ENCODE measurements around the gene CPA3. TPM values are rescaled to one million over a fixed set of nuclear protein-coding genes. Genes with fewer than 3 reads are reported as not detected.

Gene CPA3
- total RNA-seq, 1 experiment from 2014 or later, result not detected

- H3K9me2 ChIP-seq (ENCODE audit: insufficient read depth), result no peaks in the 10 kb centered on the region
- H3K9ac ChIP-seq (ENCODE audit: low read length), result no peak overlapping the region
- RAD21 ChIA-PET (ENCODE audit: low non-redundant PET in 1 of 2, low total read pairs in 2 of 2, uncharacterized antibody in 2 of 2, unreplicated experiment in 2 of 2), result no interaction called here
- no peak for TF ChIP-seq SIN3A (IDR thresholded peaks at IDR 0.05; ENCODE audit: low read depth)
- TF ChIP-seq CBX3 (IDR thresholded peaks at IDR 0.05; ENCODE audit: low read depth), result no peak
- no peak for TF ChIP-seq CTCF (IDR thresholded peaks at IDR 0.05 in 2 of 3, conservative IDR thresholded peaks at IDR 0.05 in 1 of 3; ENCODE audit: borderline replicate concordance in 1 of 3, insufficient read depth in 1 of 3, low read depth in 2 of 3, low read length in 2 of 3)
- no peak for TF ChIP-seq SRF (IDR thresholded peaks at IDR 0.05; ENCODE audit: low read depth)
- no peak for TF ChIP-seq EGR1 (IDR thresholded peaks at IDR 0.05; ENCODE audit: low read depth)
- no peak for TF ChIP-seq YY1 (IDR thresholded peaks at IDR 0.05; ENCODE audit: extremely low read depth, insufficient replicate concordance, low read depth, low read length)
- no peak for TF ChIP-seq EZH2 (IDR thresholded peaks at IDR 0.05)
- no peak for TF ChIP-seq SP1 (IDR thresholded peaks at IDR 0.05; ENCODE audit: low read depth)
- no peak for TF ChIP-seq ZNF274 (IDR thresholded peaks at IDR 0.05; ENCODE audit: low read depth, low read length)
- no peak for TF ChIP-seq JUND (IDR thresholded peaks at IDR 0.05)
- no peak for TF ChIP-seq ZFX (IDR thresholded peaks at IDR 0.05)
- no peak for TF ChIP-seq POLR2A (IDR thresholded peaks at IDR 0.05; ENCODE audit: borderline replicate concordance, extremely low read depth, insufficient read depth, insufficient read length)
- TF ChIP-seq ZBTB33 (IDR thresholded peaks at IDR 0.05; ENCODE audit: extremely low read depth, insufficient replicate concordance, low read length), result no peak
- TF ChIP-seq POLR2AphosphoS5 (IDR thresholded peaks at IDR 0.05; ENCODE audit: low read depth, low read length), result no peak
- TF ChIP-seq CEBPB (IDR thresholded peaks at IDR 0.05; ENCODE audit: low read depth), result no peak
- no peak for TF ChIP-seq EZH2phosphoT487 (IDR thresholded peaks at IDR 0.05; ENCODE audit: borderline replicate concordance)
- H3K4me1 ChIP-seq (ENCODE audit: control insufficient read depth in 1 of 2, insufficient read depth in 2 of 2, low read length in 2 of 2), result no peaks in the 10 kb centered on the region
- H3K36me3 ChIP-seq (ENCODE audit: control insufficient read depth in 1 of 2, insufficient read depth in 2 of 2, low read length in 2 of 2), result no peaks in the 10 kb centered on the region
- no peak overlapping the region for H2AFZ ChIP-seq (ENCODE audit: low read depth, low read length, poor library complexity, severe bottlenecking)
- POLR2A ChIA-PET, result no interaction called here
- CTCF ChIA-PET, result no interaction called here
- H4K20me1 ChIP-seq (ENCODE audit: insufficient read depth), result no peaks in the 10 kb centered on the region
- intact Hi-C loops (cut with micrococcal nuclease), result no loop called here
- no peak overlapping the region for H3K4me3 ChIP-seq (replicated peaks in 1 of 2; ENCODE audit: low read depth in 1 of 2, low read length in 2 of 2)
- H3K9me3 ChIP-seq (ENCODE audit: control insufficient read depth in 1 of 2, insufficient read depth in 1 of 2, low read depth in 1 of 2, low read length in 2 of 2), result no peaks in the 10 kb centered on the region
- no peak overlapping the region for H3K4me2 ChIP-seq (ENCODE audit: low read length)
- no TSS peak for BruUV-seq (replicated peaks)
- no peaks in the 10 kb centered on the region for H3K79me2 ChIP-seq (ENCODE audit: insufficient read depth, low read length)
- no peaks in the 10 kb centered on the region for H3K27me3 ChIP-seq (ENCODE audit: insufficient read depth, low read length)
- no peak overlapping the region for H3K27ac ChIP-seq (ENCODE audit: low read depth, low read length)
- ATAC-seq (no peak), DNase-seq (ENCODE audit: low read depth, low spot score) (no peak)
Measured at GRCh38 chr3:148853076-148853475, 12.0 kb upstream of the CPA3 start.
